Neural cell (in vitro differentiated cells): ENCODE data around the gene IKZF4. TPM values are rescaled to one million over a fixed set of nuclear protein-coding genes. Genes with fewer than 3 reads are reported as not detected.

Source experiments
- H2AFZ ChIP-seq: fragments of 200-600, 300-800 bp; sonication (generic), shearing (Covaris generic); 2 replicates; pipeline ENCODE4 v1.6.0; 2014; ENCODE audit warnings: low read depth, mild to moderate bottlenecking, antibody characterized with exemption, low read length, moderate library complexity
- H3F3A ChIP-seq: fragments of 200-600 bp; shearing (Covaris generic); 2 replicates; pipeline ENCODE4 v1.6.1; 2016; ENCODE audit warnings: mild to moderate bottlenecking, moderate library complexity, mixed read lengths, antibody characterized with exemption, low read length; ENCODE audit not compliant: insufficient read depth, poor library complexity, severe bottlenecking
- H3K27ac ChIP-seq: fragments of 200-600, 300-800 bp; sonication (generic), shearing (Covaris generic); 2 replicates; pipeline ENCODE4 v1.5.1; 2014; ENCODE audit warnings: mild to moderate bottlenecking, low read length, moderate library complexity
- H3K27me3 ChIP-seq: fragments of 300-800, 200-600 bp; sonication (generic), shearing (Covaris generic); 2 replicates; pipeline ENCODE4 v1.6.0; 2014; ENCODE audit warnings: mild to moderate bottlenecking, low read depth, low read length, moderate library complexity; ENCODE audit not compliant: insufficient read depth
- H3K36me3 ChIP-seq: fragments of 300-800, 200-600 bp; sonication (generic), shearing (Covaris generic); 2 replicates; pipeline ENCODE4 v1.5.1; 2014; ENCODE audit warnings: mild to moderate bottlenecking, antibody characterized with exemption, low read length, moderate library complexity; ENCODE audit not compliant: insufficient read depth
- H3K4me2 ChIP-seq: fragments of 300-800, 200-600 bp; sonication (generic), shearing (Covaris generic); 2 replicates; pipeline ENCODE4 v1.6.0; 2014; ENCODE audit warnings: mild to moderate bottlenecking, low read length
- H3K4me3 ChIP-seq: fragments of 300-800, 200-600 bp; sonication (generic), shearing (Covaris generic); 2 replicates; pipeline ENCODE4 v1.5.1; 2014; ENCODE audit warnings: mild to moderate bottlenecking, low read length, moderate library complexity
- H3K79me2 ChIP-seq: fragments of 200-600 bp; shearing (Covaris generic); replicated peaks from 2 replicates; pipeline ENCODE4 v1.6.0; 2014; ENCODE audit warnings: mild to moderate bottlenecking, low read length, moderate library complexity; ENCODE audit not compliant: insufficient read depth
- H3K9ac ChIP-seq: fragments of 300-800, 200-600 bp; sonication (generic), shearing (Covaris generic); 2 replicates; pipeline ENCODE4 v1.6.1; 2016; ENCODE audit warnings: mild to moderate bottlenecking, low read length, mixed read lengths
- H3K9me2 ChIP-seq: fragments of 200-600 bp; shearing (Covaris generic); 2 replicates; pipeline ENCODE4 v1.6.1; 2016; ENCODE audit warnings: mild to moderate bottlenecking, low read length, mixed read lengths; ENCODE audit not compliant: insufficient read depth
- H3K9me3 ChIP-seq: fragments of 200-600, 300-800 bp; sonication (generic), shearing (Covaris generic); 2 replicates; pipeline ENCODE4 v1.6.1; 2016; ENCODE audit warnings: mild to moderate bottlenecking, mixed run types, low read length, moderate library complexity, mixed read lengths
- H4K20me1 ChIP-seq: fragments of 200-600 bp; shearing (Covaris generic); 2 replicates; pipeline ENCODE4 v1.6.1; 2016; ENCODE audit warnings: mild to moderate bottlenecking, mixed run types; ENCODE audit not compliant: insufficient read depth
- CTCF ChIP-seq: fragments of 450-650 bp; IDR thresholded peaks from 2 replicates; pipeline ENCODE4 v1.5.1; 2014; ENCODE audit warnings: antibody characterized with exemption, mild to moderate bottlenecking, moderate library complexity; ENCODE audit not compliant: poor library complexity, severe bottlenecking
- EP300 ChIP-seq: fragments of 450-650 bp; conservative IDR thresholded peaks from 2 replicates; pipeline ENCODE4 v1.6.1; 2014; ENCODE audit warnings: antibody characterized with exemption, mild to moderate bottlenecking, moderate library complexity; ENCODE audit not compliant: poor library complexity, severe bottlenecking
- EZH2 ChIP-seq: fragments of 200-600, 300-800 bp; shearing (Covaris generic), sonication (generic); IDR thresholded peaks from 2 replicates; pipeline ENCODE4 v1.6.1; 2014; ENCODE audit warnings: antibody characterized with exemption, low read length, borderline replicate concordance, mild to moderate bottlenecking; ENCODE audit not compliant: insufficient read depth, poor library complexity, severe bottlenecking
- MXI1 ChIP-seq: fragments of 450-650 bp; conservative IDR thresholded peaks from 2 replicates; pipeline ENCODE4 v1.6.1; 2014; ENCODE audit warnings: antibody characterized with exemption, mild to moderate bottlenecking; ENCODE audit not compliant: poor library complexity, severe bottlenecking
- POLR2AphosphoS5 ChIP-seq: IDR thresholded peaks from 2 replicates; pipeline ENCODE4 v1.6.1; 2012
- RAD21 ChIP-seq: fragments of 450-650 bp; conservative IDR thresholded peaks from 2 replicates; pipeline ENCODE4 v1.6.1; 2014; ENCODE audit warnings: antibody characterized with exemption, mild to moderate bottlenecking, moderate library complexity
- REST ChIP-seq: IDR thresholded peaks from 2 replicates; pipeline ENCODE4 v1.6.1; 2012; ENCODE audit warnings: borderline replicate concordance
- SMC3 ChIP-seq: fragments of 450-650 bp; conservative IDR thresholded peaks from 2 replicates; pipeline ENCODE4 v1.6.1; 2014; ENCODE audit warnings: antibody characterized with exemption, mild to moderate bottlenecking, moderate library complexity; ENCODE audit not compliant: poor library complexity
- TAF1 ChIP-seq: IDR thresholded peaks from 2 replicates; pipeline ENCODE4 v1.6.1; 2012; ENCODE audit warnings: low read depth
- polyA plus RNA-seq: library from polyadenylated mRNA; depleted of rRNA; stranded (reverse); fragments of >200 nt; gene quantifications from 2 replicates; pipeline ENCODE4 v1.2.3, GENCODE V29; 2014

The IKZF4 gene
- polyA plus RNA-seq, 1 donor from 2014 or later, result 4.8 TPM

DNA sequence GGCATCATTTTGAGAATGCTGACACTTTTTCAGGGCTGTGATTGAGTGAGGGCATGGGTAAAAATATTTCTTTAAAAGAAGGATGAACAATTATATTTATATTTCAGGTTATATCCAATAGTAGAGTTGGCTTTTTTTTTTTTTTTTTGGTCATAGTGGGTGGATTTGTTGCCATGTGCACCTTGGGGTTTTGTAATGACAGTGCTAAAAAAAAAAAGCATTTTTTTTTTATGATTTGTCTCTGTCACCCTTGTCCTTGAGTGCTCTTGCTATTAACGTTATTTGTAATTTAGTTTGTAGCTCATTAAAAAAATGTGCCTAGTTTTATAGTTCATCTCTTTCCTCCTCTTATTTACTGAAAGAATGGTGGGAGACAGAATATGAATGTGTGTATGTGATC is 48.4 kb upstream of the IKZF4 start:
- H3K27ac ChIP-seq, result peak overlapping the region; percentile 91

DNA sequence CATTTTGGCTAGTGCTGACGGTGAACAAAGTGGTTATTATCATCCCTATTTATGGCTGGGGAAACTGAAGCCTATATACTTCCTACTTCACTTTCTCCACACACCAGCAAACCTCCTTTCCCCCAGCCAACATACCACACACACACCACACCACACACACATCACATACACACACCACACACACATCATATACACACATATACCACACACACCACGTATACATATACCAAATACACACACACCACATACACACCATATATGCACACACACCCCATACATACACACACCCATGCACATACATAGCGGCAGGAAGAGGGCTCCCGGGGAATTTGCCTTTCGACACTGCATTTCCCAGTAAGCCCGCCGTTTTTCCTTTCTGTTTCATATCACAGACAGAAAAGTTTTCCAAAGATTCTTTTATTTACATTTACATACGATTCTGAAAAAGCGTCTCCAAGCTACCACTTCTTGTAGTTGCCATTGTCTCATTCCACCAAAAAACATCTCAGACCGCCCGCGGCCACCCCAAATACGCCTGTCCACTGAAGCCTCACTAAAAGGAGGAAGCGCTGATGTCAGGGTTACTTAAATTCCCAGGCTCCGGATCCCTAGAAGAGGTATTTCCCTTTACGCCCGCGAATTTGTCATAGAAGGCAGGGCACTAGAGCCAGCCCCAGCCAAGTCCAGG is 47.8 kb upstream of the IKZF4 start:
- peak overlapping the region; percentile 91 for H3K27ac ChIP-seq
- peak overlapping the region; percentile 63 for H3K4me2 ChIP-seq
- no peaks in the 10 kb centered on the region for H3K36me3 ChIP-seq
- no peaks in the 10 kb centered on the region for H3K27me3 ChIP-seq
- H3F3A ChIP-seq, result no peaks in the 10 kb centered on the region
- H3K4me3 ChIP-seq, result peak overlapping the region; percentile 84
- H2AFZ ChIP-seq, result peak overlapping the region; percentile 80
- H3K9ac ChIP-seq, result peak overlapping the region; percentile 76
- H3K79me2 ChIP-seq, result peaks cover 49% of the 10 kb centered on the region
- H4K20me1 ChIP-seq, result no peaks in the 10 kb centered on the region
- H3K9me3 ChIP-seq, result no peaks in the 10 kb centered on the region
- TF ChIP-seq MXI1 (no peak), RAD21 (peak; percentile 10), POLR2AphosphoS5 (peak; percentile 70), SMC3 (no peak), EP300 (no peak), TAF1 (peak; percentile 15), REST (peak; percentile 59), CTCF (no peak), EZH2 (no peak)
- no peaks in the 10 kb centered on the region for H3K9me2 ChIP-seq

More for the DNA sequence above, 48.4 kb upstream of the IKZF4 start:
- H3K4me2 ChIP-seq, result peak overlapping the region; percentile 63
- no peaks in the 10 kb centered on the region for H4K20me1 ChIP-seq
- H3K9me3 ChIP-seq, result no peaks in the 10 kb centered on the region
- peak overlapping the region; percentile 80 for H2AFZ ChIP-seq
- no peaks in the 10 kb centered on the region for H3F3A ChIP-seq
- peak overlapping the region; percentile 76 for H3K9ac ChIP-seq
- TF ChIP-seq TAF1, result no peak
- peaks cover 43% of the 10 kb centered on the region for H3K79me2 ChIP-seq
- H3K9me2 ChIP-seq, result no peaks in the 10 kb centered on the region
- H3K27me3 ChIP-seq, result no peaks in the 10 kb centered on the region
- H3K4me3 ChIP-seq, result peak overlapping the region; percentile 84
- H3K36me3 ChIP-seq, result no peaks in the 10 kb centered on the region
